Adrenal gland (tissue), 12 donors: Measurements from ENCODE around the gene RETREG1. TPM values are rescaled to one million over a fixed set of nuclear protein-coding genes. Genes with fewer than 3 reads are reported as not detected.

Experiments used
- DNase-seq, 7 donors: peaks; one replicate each; pipeline ENCODE4 v3.0.0-alpha.2; 2019 to 2020
- H3K27ac ChIP-seq, 5 donors: fragments of 200-600 bp; sonication (generic) in 4 of 5; 1 replicate in 3 of 5; 2 replicates in 2 of 5; pipeline versions ENCODE4 v1.5.1 to v1.8.0; 2016 to 2020; ENCODE audit warnings: mild to moderate bottlenecking in 1 of 5
- H3K27me3 ChIP-seq: fragments of 200-600 bp; 2 replicates; pipeline ENCODE4 v1.8.0; 2021
- H3K36me3 ChIP-seq, 2 donors: fragments of 200-600 bp; replicated peaks in 1 of 2; 1 replicate in 1 of 2; 2 replicates in 1 of 2; pipeline versions ENCODE4 v1.5.1 to v1.8.0; 2018 to 2022
- H3K4me1 ChIP-seq, 2 donors: fragments of 200-600 bp; replicated peaks in 1 of 2; 1 replicate in 1 of 2; 2 replicates in 1 of 2; pipeline versions ENCODE4 v1.5.1 to v1.8.0; 2018 to 2021
- H3K4me3 ChIP-seq, 4 donors: fragments of 200-600 bp; sonication (generic) in 3 of 4; one replicate each; pipeline ENCODE4 v1.5.1; 2016 to 2018
- H3K9me3 ChIP-seq, 3 donors: fragments of 200-600 bp; sonication (generic) in 1 of 3; replicated peaks in 1 of 3; 1 replicate in 2 of 3; 2 replicates in 1 of 3; pipeline versions ENCODE4 v1.5.1 to v1.8.0; 2016 to 2021
- CTCF ChIP-seq, 6 experiments: fragments of 450-650 bp in 4 of 6; fragments of 200-600 bp in 2 of 6; sonication (generic) in 1 of 6; IDR thresholded peaks; 1 replicate in 5 of 6; 2 replicates in 1 of 6; pipeline versions ENCODE4 v1.5.1 to v1.8.0; 2016 to 2021; ENCODE audit warnings: antibody characterized with exemption in 6 of 6, mild to moderate bottlenecking in 2 of 6, moderate library complexity in 1 of 6
- POLR2A ChIP-seq, 2 donors: fragments of 450-650 bp; IDR thresholded peaks; one replicate each; pipeline ENCODE4 v1.6.1; 2017; ENCODE audit warnings: antibody characterized with exemption in 2 of 2, mild to moderate bottlenecking in 2 of 2, moderate library complexity in 1 of 2
- WGBS, 4 donors: extraction: QIAGEN DNeasy Blood & Tissue Kit in 2 of 4; methylation state at CpG; one replicate each; pipeline versions ENCODE4 v1.1.5 to v1.1.7; 2013 to 2017; 5-methylcytosine and 5-hydroxymethylcytosine counted together
- intact Hi-C, 2 donors: fragments of 100-400 bp; cut with DNase I; formaldehyde crosslinking; loops; one replicate each; pipeline versions ENCODE4 v1.14.1 to v1.15.0; 2022 to 2023
- polyA plus RNA-seq, 3 donors: library from polyadenylated mRNA; stranded (reverse); fragments of 200-250 nt in 2 of 3; fragments of 350-450 nt in 1 of 3; fragmentation: Illumina TruSeq in 1 of 3; extraction: RNeasy Lipid Tissue Mini Kit (QIAGEN cat#74804) in 1 of 3; gene quantifications; one replicate each; pipeline ENCODE4 v1.2.3, GENCODE V29; 2013 to 2014
- total RNA-seq, 9 donors: library from RNA; depleted of rRNA in 4 of 9; stranded (reverse); fragments of >200 nt in 4 of 9; fragments of 120-200 nt in 1 of 9; fragmentation: NEBNext Ultra II Directional in 1 of 9; extraction: Animal tissue kit (Norgen Biotek cat#: 25700) in 1 of 9; gene quantifications; one replicate each; pipeline versions ENCODE4 v1.1.0 to v1.2.4, GENCODE V29; 2013 to 2023
- donor health status: healthy with polysubstance abuse.
- donor health status: Bipolar disorder and iron deficiency.
- donor health status: DM: yes; HTN: yes; CAD: no.
- donor health status: DM: no; HTN: no; CAD: no.
- donor health status: DM: no; HTN: no; CAD: no.
- donor health status: DM: yes; HTN: yes; CAD: no.

Gene RETREG1
- total and polyA plus RNA-seq, 12 donors = 0.06 to 5.9 (median 2.1) TPM

- 83 to 86% (median 86%) methylated on average over 3 of the region's 3 CpGs for WGBS, 4 donors
- Histone ChIP-seq H3K27ac (no peak overlapping the region), H3K27me3 (no peaks in the 10 kb centered on the region), H3K4me3 (no peak overlapping the region), H3K9me3 (no peaks in the 10 kb centered on the region), H3K4me1 (no peaks in the 10 kb centered on the region), H3K36me3 (no peaks in the 10 kb centered on the region)
- intact Hi-C loops = no loop called here
- DNase-seq = no peak
- TF ChIP-seq POLR2A (IDR thresholded peaks at IDR 0.05) = no peak
- no peak for TF ChIP-seq CTCF (IDR thresholded peaks at IDR 0.05)
Measured at GRCh38 chr5:16567365-16567764, 49.4 kb downstream of the RETREG1 start.

GRCh38 chr5:16565118-16565517 is 51.7 kb downstream of the RETREG1 start:
- Histone ChIP-seq H3K27ac (no peak overlapping the region), H3K36me3 (no peaks in the 10 kb centered on the region), H3K4me1 (no peaks in the 10 kb centered on the region), H3K4me3 (no peak overlapping the region), H3K9me3 (no peaks in the 10 kb centered on the region), H3K27me3 (no peaks in the 10 kb centered on the region)
- DNase-seq = no peak
- TF ChIP-seq CTCF (IDR thresholded peaks at IDR 0.05) (no peak), POLR2A (IDR thresholded peaks at IDR 0.05) (no peak)
- 77 to 93% (median 78%) methylated on average over 1 of the region's 1 CpG for WGBS, 4 donors
- intact Hi-C loops = no loop called here

- H3K27ac ChIP-seq = no peak overlapping the region
- H3K36me3 ChIP-seq = no peaks in the 10 kb centered on the region
- H3K9me3 ChIP-seq = no peaks in the 10 kb centered on the region
- H3K4me1 ChIP-seq = no peaks in the 10 kb centered on the region
- no peaks in the 10 kb centered on the region for H3K27me3 ChIP-seq
- DNase-seq = no peak
- TF ChIP-seq POLR2A (IDR thresholded peaks at IDR 0.05) (no peak), CTCF (IDR thresholded peaks at IDR 0.05) (no peak)
- no peak overlapping the region for H3K4me3 ChIP-seq
- intact Hi-C loops = no loop called here
- WGBS, 4 donors = 57 to 62% (median 61%) methylated on average over 5 of the region's 5 CpGs
Measured at GRCh38 chr5:16564248-16564867, 52.4 kb downstream of the RETREG1 start.

GRCh38 chr5:16563686-16564085 is 53.1 kb downstream of the RETREG1 start:
- H3K4me3 ChIP-seq = no peak overlapping the region
- H3K27me3 ChIP-seq = no peaks in the 10 kb centered on the region
- H3K36me3 ChIP-seq = no peaks in the 10 kb centered on the region
- no peak overlapping the region for H3K27ac ChIP-seq
- no peaks in the 10 kb centered on the region for H3K9me3 ChIP-seq
- intact Hi-C loops = no loop called here
- TF ChIP-seq POLR2A (IDR thresholded peaks at IDR 0.05) = no peak
- TF ChIP-seq CTCF (IDR thresholded peaks at IDR 0.05) = no peak
- no peak for DNase-seq
- no peaks in the 10 kb centered on the region for H3K4me1 ChIP-seq
